HepG2 (cell line): ENCODE results near the gene CSRP3. TPM values are rescaled to one million over a fixed set of nuclear protein-coding genes. Genes with fewer than 3 reads are reported as not detected.

Source experiments
- ATAC-seq: fragments of 200-7000 bp; cut with Tn5 transposase; 3 replicates; pipeline ENCODE4 v1.9.1; 2020; ENCODE audit warnings: mild to moderate bottlenecking, moderate library complexity
- BruUV-seq: library from RNA; stranded (reverse); fragments of 400-500 nt; replicated peaks from 2 replicates; lab custom pipeline; 2021; lab: Mats Ljungman, UMichigan
- CTCF ChIA-PET: fragments of 300-600 bp; formaldehyde crosslinking; extraction: SDS; loops from one replicate; lab custom pipeline; 2021; ENCODE audit warnings: low total read pairs, inconsistent platforms, low intra/inter-chr PET ratio; lab: Yijun Ruan, JAX
- POLR2A ChIA-PET: fragments of 350-600 bp; sonication (Branson Sonifier 250); formaldehyde crosslinking; loops from one replicate; lab custom pipeline; 2020; ENCODE audit warnings: antibody characterized with exemption, inconsistent platforms; lab: Yijun Ruan, JAX
- DNase-seq: peaks from one replicate; pipeline ENCODE4 v3.0.0-alpha.2; 2015; ENCODE audit warnings: low spot score
- FAIRE-seq: peaks from 3 replicates; lab custom pipeline; 2011; peaks lifted over from hg19 to GRCh38; lab: Jason Lieb, UNC
- H2AFZ ChIP-seq: one replicate; pipeline ENCODE4 v1.6.1; 2011; ENCODE audit warnings: low read length, inconsistent platforms
- H3K27ac ChIP-seq: fragments of 300-600 bp; 3 replicates; pipeline ENCODE4 v1.8.0; 2011; ENCODE audit warnings: mixed run types, mild to moderate bottlenecking, mixed read lengths, low read length, inconsistent platforms; ENCODE audit not compliant: insufficient read depth; ENCODE audit errors: extremely low read length
- H3K27me3 ChIP-seq, 2 experiments: fragments of 200-600 bp in 1 of 2; 2 replicates in 1 of 2; 3 replicates in 1 of 2; pipeline versions ENCODE4 v1.6.0 to v1.8.0; 2011; ENCODE audit warnings: low read length in 2 of 2, mild to moderate bottlenecking in 2 of 2, moderate library complexity in 2 of 2, inconsistent platforms in 1 of 2; ENCODE audit not compliant: insufficient read depth in 2 of 2, control insufficient read depth in 1 of 2
- H3K36me3 ChIP-seq, 2 experiments: fragments of 200-600 bp in 1 of 2; replicated peaks in 1 of 2; 2 replicates in 1 of 2; 3 replicates in 1 of 2; pipeline versions ENCODE4 v1.5.1 to v1.8.0; 2011; ENCODE audit warnings: low read length in 2 of 2, inconsistent platforms in 1 of 2; ENCODE audit not compliant: insufficient read depth in 2 of 2, control insufficient read depth in 1 of 2
- H3K4me1 ChIP-seq: 2 replicates; pipeline ENCODE4 v1.5.1; 2012; ENCODE audit warnings: low read length, inconsistent platforms; ENCODE audit not compliant: insufficient read depth
- H3K4me2 ChIP-seq: 2 replicates; pipeline ENCODE4 v1.6.0; 2011; ENCODE audit warnings: low read depth, low read length, inconsistent platforms
- H3K4me3 ChIP-seq, 3 experiments: fragments of 200-600 bp in 1 of 3; sonication (generic), shearing (Covaris generic) in 1 of 3; replicated peaks in 1 of 3; 2 replicates each; pipeline ENCODE4 v1.5.1; 2011 to 2016; ENCODE audit warnings: low read length in 3 of 3, inconsistent platforms in 2 of 3, low read depth in 2 of 3, mild to moderate bottlenecking in 2 of 3, control low read depth in 1 of 3, mixed read lengths in 1 of 3; ENCODE audit not compliant: insufficient read depth in 1 of 3
- H3K79me2 ChIP-seq: one replicate; pipeline ENCODE4 v1.6.1; 2011; ENCODE audit warnings: low read length, inconsistent platforms; ENCODE audit not compliant: insufficient read depth
- H3K9ac ChIP-seq: 2 replicates; pipeline ENCODE4 v1.6.0; 2011; ENCODE audit warnings: mild to moderate bottlenecking, low read depth, low read length, inconsistent platforms; ENCODE audit not compliant: insufficient read depth
- H3K9me3 ChIP-seq: 2 replicates; pipeline ENCODE4 v1.5.1; 2012; ENCODE audit warnings: mild to moderate bottlenecking, low read length
- H4K20me1 ChIP-seq: 2 replicates; pipeline ENCODE4 v1.6.0; 2011; ENCODE audit warnings: inconsistent platforms, mild to moderate bottlenecking, low read length, moderate library complexity; ENCODE audit not compliant: insufficient read depth
- ARNT2 ChIP-seq: sonication (generic); formaldehyde crosslinking; IDR thresholded peaks from 2 replicates; pipeline ENCODE4 v1.8.0; 2022; ENCODE audit warnings: mild to moderate bottlenecking, low read depth, missing genetic modification reagents, moderate library complexity
- FOXA3 ChIP-seq: IDR thresholded peaks from 2 replicates; pipeline ENCODE4 v1.6.1; 2016; ENCODE audit warnings: missing genetic modification reagents, missing compliant biosample characterization
- FOXM1 ChIP-seq: sonication (generic); formaldehyde crosslinking; IDR thresholded peaks from 2 replicates; pipeline ENCODE4 v1.5.0; 2020; ENCODE audit warnings: missing genetic modification reagents
- GATA4 ChIP-seq: sonication (generic); IDR thresholded peaks from 2 replicates; pipeline ENCODE4 v1.6.1; 2016; ENCODE audit warnings: antibody characterized with exemption, low read depth, borderline replicate concordance
- HMG20A ChIP-seq: IDR thresholded peaks from 2 replicates; pipeline ENCODE4 v1.6.1; 2016; ENCODE audit warnings: borderline replicate concordance
- LCORL ChIP-seq, 2 experiments: fragments of 450-650 bp in 1 of 2; sonication (generic) in 1 of 2; formaldehyde crosslinking in 1 of 2; IDR thresholded peaks; 2 replicates each; pipeline versions ENCODE4 v1.5.0 to v1.6.1; 2017 to 2020; ENCODE audit warnings: antibody characterized with exemption in 1 of 2, missing genetic modification reagents in 1 of 2
- NFIC ChIP-seq: IDR thresholded peaks from 2 replicates; pipeline ENCODE4 v1.6.1; 2012; ENCODE audit warnings: mild to moderate bottlenecking, low read length, inconsistent platforms
- TCF7 ChIP-seq: sonication (generic); IDR thresholded peaks from 2 replicates; pipeline ENCODE4 v1.6.1; 2016; ENCODE audit warnings: antibody characterized with exemption, low read depth
- ZKSCAN5 ChIP-seq: sonication (generic); formaldehyde crosslinking; IDR thresholded peaks from 2 replicates; pipeline ENCODE4 v1.5.1; 2020; ENCODE audit warnings: mild to moderate bottlenecking, missing genetic modification reagents
- ZNF329 ChIP-seq: sonication (generic); formaldehyde crosslinking; IDR thresholded peaks from 2 replicates; pipeline ENCODE4 v1.9.0; 2021; ENCODE audit warnings: low read depth, mild to moderate bottlenecking, missing genetic modification reagents
- ZNF33A ChIP-seq: sonication (generic); formaldehyde crosslinking; IDR thresholded peaks from 2 replicates; pipeline ENCODE4 v1.5.1; 2020; ENCODE audit warnings: missing genetic modification reagents, mild to moderate bottlenecking, moderate library complexity, borderline replicate concordance
- ZNF567 ChIP-seq: sonication (generic); formaldehyde crosslinking; IDR thresholded peaks from 2 replicates; pipeline ENCODE4 v1.8.1; 2023; ENCODE audit warnings: mild to moderate bottlenecking, missing genetic modification reagents, borderline replicate concordance
- ZSCAN29 ChIP-seq: sonication (generic); formaldehyde crosslinking; conservative IDR thresholded peaks from 2 replicates; pipeline ENCODE4 v1.4.0; 2020; ENCODE audit warnings: mild to moderate bottlenecking, missing genetic modification reagents
- WGBS: methylation state at CpG from one replicate; pipeline ENCODE4 v1.1.6; 2017; ENCODE audit warnings: low lambda C conversion rate; 5-methylcytosine and 5-hydroxymethylcytosine counted together
- in situ Hi-C: cut with HindIII; loops from 2 replicates; pipeline ENCODE4 v1.10.0; 2017; ENCODE audit warnings: low pct_unique_long_range_greater_than_20kb; ENCODE audit not compliant: extremely low pct_ligation_motif_present
- intact Hi-C: fragments of 100-400 bp; cut with micrococcal nuclease; formaldehyde crosslinking; loops from one replicate; pipeline ENCODE4 v1.10.0; 2022; ENCODE audit not compliant: unreplicated experiment
- polyA plus RNA-seq, 8 experiments: library from polyadenylated mRNA; depleted of rRNA in 3 of 8; stranded (reverse) in 7 of 8; unstranded in 1 of 8; fragments of >200 nt; fragmentation: Illumina TruSeq in 4 of 8; extraction: Trizol in 4 of 8; gene quantifications; 2 replicates each; pipeline versions ENCODE4 v1.2.1 to v1.2.3, GENCODE V29; 2011 to 2016; ENCODE audit warnings: low read depth in 4 of 8, missing spikeins in 1 of 8, mixed read lengths in 1 of 8; ENCODE audit not compliant: insufficient read depth in 1 of 8
- total RNA-seq, 5 experiments: library from RNA; depleted of rRNA; stranded (reverse); fragments of >200 nt; fragmentation: Illumina TruSeq; extraction: Trizol; gene quantifications; 2 replicates each; pipeline ENCODE4 v1.2.3, GENCODE V29; 2016; ENCODE audit warnings: low read depth in 1 of 5
- TF ChIP-seq, protein P1 (sequence below): IDR thresholded peaks from 2 replicates; pipeline ENCODE4 v1.6.1; 2016; ENCODE audit warnings: control low read depth
- TF ChIP-seq, protein P2 (sequence below): IDR thresholded peaks from 2 replicates; pipeline ENCODE4 v1.6.1; 2016; ENCODE audit warnings: missing compliant biosample characterization, missing genetic modification reagents, borderline replicate concordance
- TF ChIP-seq, protein P3 (sequence below): IDR thresholded peaks from 2 replicates; pipeline ENCODE4 v1.4.0; 2020; ENCODE audit warnings: mild to moderate bottlenecking, missing genetic modification reagents

Gene CSRP3
- total and polyA plus RNA-seq, 2 of the 13 experiments (the other 11 are each of a cell fraction or from before 2014, with no cell fraction given) = not detected

DNA sequence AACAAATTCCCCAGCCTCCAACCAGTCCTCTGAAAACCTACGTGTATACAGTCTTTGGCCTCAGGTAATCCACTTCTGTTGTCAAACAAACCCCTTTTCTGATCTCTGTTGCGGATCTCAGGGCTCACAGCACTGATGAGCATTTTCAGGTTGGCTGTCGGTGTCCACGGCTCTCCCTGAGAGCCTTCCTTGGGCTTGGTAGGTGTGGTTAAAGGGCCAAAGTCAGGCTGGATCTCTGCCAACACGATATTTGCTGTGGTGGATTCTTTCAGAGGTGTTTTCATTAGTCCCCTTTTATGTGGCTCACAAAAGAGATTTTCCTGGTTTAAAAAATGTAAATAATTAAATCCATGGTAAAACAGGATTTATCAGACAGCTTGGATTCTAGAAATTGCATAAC, 36.0 kb upstream of the CSRP3 start:
- Histone ChIP-seq H3K36me3 (peaks cover 4 to 18% of the 10 kb centered on the region in 2 experiments), H2AFZ (no peak overlapping the region), H3K27me3 (no peaks in the 10 kb centered on the region; a peak in 1 of 5 replicates), H3K79me2 (peaks cover 9% of the 10 kb centered on the region), H4K20me1 (no peaks in the 10 kb centered on the region), H3K4me2 (peak overlapping the region; percentile 81), H3K4me1 (peaks cover 30% of the 10 kb centered on the region), H3K9me3 (no peaks in the 10 kb centered on the region), H3K27ac (no peak overlapping the region), H3K9ac (no peak overlapping the region), H3K4me3 (no peak overlapping the region)
- intact Hi-C loops = no loop called here
- ATAC-seq (no peak; the same call in 2 of the 3 replicates), DNase-seq (peak; percentile 66), FAIRE-seq (peak; percentile 88)
- 19% methylated on average over 4 of the region's 5 CpGs for WGBS
- no TSS peak for BruUV-seq
- POLR2A ChIA-PET = no interaction called here
- CTCF ChIA-PET = no interaction called here
- in situ Hi-C loops = no loop called here
- TF ChIP-seq, protein P1, sequence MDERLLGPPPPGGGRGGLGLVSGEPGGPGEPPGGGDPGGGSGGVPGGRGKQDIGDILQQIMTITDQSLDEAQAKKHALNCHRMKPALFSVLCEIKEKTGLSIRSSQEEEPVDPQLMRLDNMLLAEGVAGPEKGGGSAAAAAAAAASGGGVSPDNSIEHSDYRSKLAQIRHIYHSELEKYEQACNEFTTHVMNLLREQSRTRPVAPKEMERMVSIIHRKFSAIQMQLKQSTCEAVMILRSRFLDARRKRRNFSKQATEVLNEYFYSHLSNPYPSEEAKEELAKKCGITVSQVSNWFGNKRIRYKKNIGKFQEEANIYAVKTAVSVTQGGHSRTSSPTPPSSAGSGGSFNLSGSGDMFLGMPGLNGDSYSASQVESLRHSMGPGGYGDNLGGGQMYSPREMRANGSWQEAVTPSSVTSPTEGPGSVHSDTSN = no peak
- TF ChIP-seq HMG20A (CRISPR knock-in tag) (0 out of 2 replicates have a peak, but pooled peaks have one; percentile 29), ARNT2 (CRISPR knock-in tag) (no peak), ZNF567 (CRISPR knock-in tag) (no peak), ZNF33A (CRISPR knock-in tag) (no peak), FOXA3 (CRISPR knock-in tag) (0 out of 2 replicates have a peak, but pooled peaks have one; percentile 16), LCORL (IDR thresholded peaks at IDR 0.05) (no peak), LCORL (CRISPR knock-in tag; IDR thresholded peaks at IDR 0.05) (no peak), ZSCAN29 (CRISPR knock-in tag) (0 out of 2 replicates have a peak, but pooled peaks have one; percentile 63), FOXM1 (no peak), ZKSCAN5 (CRISPR knock-in tag) (no peak), ZNF329 (CRISPR knock-in tag) (no peak), NFIC (peak; percentile 78), GATA4 (no peak), TCF7 (peak; percentile 59)
- TF ChIP-seq, protein P2, sequence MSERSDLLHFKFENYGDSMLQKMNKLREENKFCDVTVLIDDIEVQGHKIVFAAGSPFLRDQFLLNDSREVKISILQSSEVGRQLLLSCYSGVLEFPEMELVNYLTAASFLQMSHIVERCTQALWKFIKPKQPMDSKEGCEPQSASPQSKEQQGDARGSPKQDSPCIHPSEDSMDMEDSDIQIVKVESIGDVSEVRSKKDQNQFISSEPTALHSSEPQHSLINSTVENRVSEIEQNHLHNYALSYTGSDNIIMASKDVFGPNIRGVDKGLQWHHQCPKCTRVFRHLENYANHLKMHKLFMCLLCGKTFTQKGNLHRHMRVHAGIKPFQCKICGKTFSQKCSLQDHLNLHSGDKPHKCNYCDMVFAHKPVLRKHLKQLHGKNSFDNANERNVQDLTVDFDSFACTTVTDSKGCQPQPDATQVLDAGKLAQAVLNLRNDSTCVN (CRISPR knock-in tag) = no peak
- TF ChIP-seq, protein P3, sequence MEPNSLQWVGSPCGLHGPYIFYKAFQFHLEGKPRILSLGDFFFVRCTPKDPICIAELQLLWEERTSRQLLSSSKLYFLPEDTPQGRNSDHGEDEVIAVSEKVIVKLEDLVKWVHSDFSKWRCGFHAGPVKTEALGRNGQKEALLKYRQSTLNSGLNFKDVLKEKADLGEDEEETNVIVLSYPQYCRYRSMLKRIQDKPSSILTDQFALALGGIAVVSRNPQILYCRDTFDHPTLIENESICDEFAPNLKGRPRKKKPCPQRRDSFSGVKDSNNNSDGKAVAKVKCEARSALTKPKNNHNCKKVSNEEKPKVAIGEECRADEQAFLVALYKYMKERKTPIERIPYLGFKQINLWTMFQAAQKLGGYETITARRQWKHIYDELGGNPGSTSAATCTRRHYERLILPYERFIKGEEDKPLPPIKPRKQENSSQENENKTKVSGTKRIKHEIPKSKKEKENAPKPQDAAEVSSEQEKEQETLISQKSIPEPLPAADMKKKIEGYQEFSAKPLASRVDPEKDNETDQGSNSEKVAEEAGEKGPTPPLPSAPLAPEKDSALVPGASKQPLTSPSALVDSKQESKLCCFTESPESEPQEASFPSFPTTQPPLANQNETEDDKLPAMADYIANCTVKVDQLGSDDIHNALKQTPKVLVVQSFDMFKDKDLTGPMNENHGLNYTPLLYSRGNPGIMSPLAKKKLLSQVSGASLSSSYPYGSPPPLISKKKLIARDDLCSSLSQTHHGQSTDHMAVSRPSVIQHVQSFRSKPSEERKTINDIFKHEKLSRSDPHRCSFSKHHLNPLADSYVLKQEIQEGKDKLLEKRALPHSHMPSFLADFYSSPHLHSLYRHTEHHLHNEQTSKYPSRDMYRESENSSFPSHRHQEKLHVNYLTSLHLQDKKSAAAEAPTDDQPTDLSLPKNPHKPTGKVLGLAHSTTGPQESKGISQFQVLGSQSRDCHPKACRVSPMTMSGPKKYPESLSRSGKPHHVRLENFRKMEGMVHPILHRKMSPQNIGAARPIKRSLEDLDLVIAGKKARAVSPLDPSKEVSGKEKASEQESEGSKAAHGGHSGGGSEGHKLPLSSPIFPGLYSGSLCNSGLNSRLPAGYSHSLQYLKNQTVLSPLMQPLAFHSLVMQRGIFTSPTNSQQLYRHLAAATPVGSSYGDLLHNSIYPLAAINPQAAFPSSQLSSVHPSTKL (CRISPR knock-in tag) = peak; percentile 23; the same call in 1 of the 2 replicates
